Left lung (tissue), 10 donors: ENCODE data around the gene ZNF417. TPM values are rescaled to one million over a fixed set of nuclear protein-coding genes. Genes with fewer than 3 reads are reported as not detected.
"Not testable (repeated sequence)": the region's sequence is repeated elsewhere in the genome, so short reads cannot be mapped to it uniquely, and the experiment has no call there.

Source experiments
- ATAC-seq: fragments of 200-7000 bp; cut with Tn5 transposase; one replicate; pipeline ENCODE4 v1.9.1; 2020; ENCODE audit warnings: moderate library complexity
- DNase-seq, 4 donors: peaks; one replicate each; pipeline ENCODE4 v3.0.0-alpha.2; 2013 to 2020
- H3K27ac ChIP-seq, 2 donors: fragments of 200-600 bp; sonication (generic) in 1 of 2; one replicate each; pipeline versions ENCODE4 v1.5.0 to v1.8.0; 2020 to 2021
- H3K27me3 ChIP-seq, 2 donors: fragments of 200-600 bp; sonication (generic) in 1 of 2; one replicate each; pipeline versions ENCODE4 v1.5.0 to v1.8.0; 2020 to 2021
- H3K36me3 ChIP-seq, 2 donors: fragments of 200-600 bp; sonication (generic) in 1 of 2; one replicate each; pipeline versions ENCODE4 v1.5.0 to v1.8.0; 2020 to 2021
- H3K4me1 ChIP-seq, 2 donors: fragments of 200-600 bp; one replicate each; pipeline ENCODE4 v1.8.0; 2021
- H3K4me3 ChIP-seq, 2 donors: fragments of 200-600 bp; sonication (generic) in 1 of 2; one replicate each; pipeline versions ENCODE4 v1.5.0 to v1.8.0; 2020 to 2021; ENCODE audit warnings: mild to moderate bottlenecking in 1 of 2
- H3K9me3 ChIP-seq, 2 donors: fragments of 200-600 bp; sonication (generic) in 1 of 2; one replicate each; pipeline versions ENCODE4 v1.5.0 to v1.8.0; 2020 to 2021
- CTCF ChIP-seq, 2 donors: fragments of 200-600 bp; sonication (generic) in 1 of 2; IDR thresholded peaks; one replicate each; pipeline versions ENCODE4 v1.5.0 to v1.8.0; 2021; ENCODE audit warnings: antibody characterized with exemption in 2 of 2
- intact Hi-C, 2 donors: fragments of 100-400 bp; cut with DNase I; formaldehyde crosslinking; loops; one replicate each; pipeline versions ENCODE4 v1.11.2 to v1.14.2; 2022
- polyA plus RNA-seq, 6 donors: library from polyadenylated mRNA; unstranded; fragments of 120-200 nt; gene quantifications; one replicate each; pipeline ENCODE4 v1.2.1, GENCODE V29; 2013; ENCODE audit not compliant: insufficient read length in 6 of 6
- total RNA-seq, 2 donors: library from RNA; stranded (reverse); fragmentation: NEBNext Ultra II Directional; extraction: Animal tissue kit (Norgen Biotek cat#: 25700); gene quantifications; one replicate each; pipeline ENCODE4 v1.2.1, GENCODE V29; 2021
- donor health status: DM: no; HTN: yes; CAD: no.
- donor health status: DM: no; HTN: no; CAD: no.

ZNF417 gene
- total and polyA plus RNA-seq, 8 donors: 15.8 to 47.8 (median 38.9) TPM

- DNase-seq (peak in 1 of 4 donors; percentile 17), ATAC-seq (peak; percentile 10)
- peaks cover 0 to 29% of the 10 kb centered on the region in 2 donors for H3K9me3 ChIP-seq
- intact Hi-C loops: no loop called here
- peak overlapping the region; percentile 56 to 73 for H3K27ac ChIP-seq
- no peak for TF ChIP-seq CTCF (IDR thresholded peaks at IDR 0.05)
- peaks cover 0 to 37% of the 10 kb centered on the region in 2 donors for H3K36me3 ChIP-seq
- peaks cover 0 to 12% of the 10 kb centered on the region in 2 donors for H3K4me1 ChIP-seq
- no peaks in the 10 kb centered on the region for H3K27me3 ChIP-seq
- H3K4me3 ChIP-seq: peak overlapping the region; percentile 63 to 69
Measured at GRCh38 chr19:57888107-57888559, 28.3 kb downstream of the ZNF417 start.

GRCh38 chr19:57887195-57887941, 29.0 kb downstream of the ZNF417 start:
- Histone ChIP-seq H3K27me3 (no peaks in the 10 kb centered on the region), H3K4me3 (peak overlapping the region in 1 of 2 donors; percentile 63), H3K36me3 (peaks cover 0 to 42% of the 10 kb centered on the region in 2 donors), H3K4me1 (peaks cover 0 to 12% of the 10 kb centered on the region in 2 donors), H3K9me3 (peaks cover 0 to 31% of the 10 kb centered on the region in 2 donors), H3K27ac (no peak overlapping the region)
- DNase-seq (peak in 1 of 4 donors; percentile 28), ATAC-seq (no peak)
- intact Hi-C loops: no loop called here
- no peak for TF ChIP-seq CTCF (IDR thresholded peaks at IDR 0.05)

- DNase-seq (no peak), ATAC-seq (no peak)
- Histone ChIP-seq H3K27ac (no peak overlapping the region), H3K4me3 (no peak overlapping the region), H3K4me1 (peaks cover 0 to 12% of the 10 kb centered on the region in 2 donors), H3K9me3 (peaks cover 0 to 31% of the 10 kb centered on the region in 2 donors), H3K36me3 (peaks cover 0 to 42% of the 10 kb centered on the region in 2 donors), H3K27me3 (no peaks in the 10 kb centered on the region)
- no peak for TF ChIP-seq CTCF (IDR thresholded peaks at IDR 0.05)
- intact Hi-C loops: no loop called here
Measured at GRCh38 chr19:57886046-57886445, 30.3 kb downstream of the ZNF417 start.

- H3K27ac ChIP-seq, H3K4me3 ChIP-seq, H3K27me3 ChIP-seq, ATAC-seq, intact Hi-C loops, DNase-seq, H3K4me1 ChIP-seq: not testable (repeated sequence)
- Histone ChIP-seq H3K9me3 (peaks cover 0 to 90% of the 10 kb centered on the region in 2 donors), H3K36me3 (peaks cover 0 to 58% of the 10 kb centered on the region in 2 donors)
Measured at GRCh38 chr19:57873883-57874799, 42.3 kb downstream of the ZNF417 start.

- intact Hi-C loops: no loop called here
- H3K9me3 ChIP-seq: peaks cover 0 to 95% of the 10 kb centered on the region in 2 donors
- H3K36me3 ChIP-seq: peaks cover 4 to 60% of the 10 kb centered on the region in 2 donors
- ATAC-seq (no peak), DNase-seq (no peak)
- no peaks in the 10 kb centered on the region for H3K4me1 ChIP-seq
- no peak overlapping the region for H3K4me3 ChIP-seq
- H3K27ac ChIP-seq: no peak overlapping the region
- no peak for TF ChIP-seq CTCF (IDR thresholded peaks at IDR 0.05)
- H3K27me3 ChIP-seq: no peaks in the 10 kb centered on the region
Measured at GRCh38 chr19:57872450-57872849, 43.9 kb downstream of the ZNF417 start.
